Endodermal cell (in vitro differentiated cells): ENCODE data around the gene SOS1. TPM values are rescaled to one million over a fixed set of nuclear protein-coding genes. Genes with fewer than 3 reads are reported as not detected.
"Not testable (repeated sequence)": the region's sequence is repeated elsewhere in the genome, so short reads cannot be mapped to it uniquely, and the experiment has no call there.

Experiments
- DNase-seq: peaks from one replicate; pipeline ENCODE4 v3.0.0-alpha.2; 2017
- H3K27ac ChIP-seq: 2 replicates; pipeline ENCODE4 v1.5.1; 2013; ENCODE audit warnings: mild to moderate bottlenecking, low read depth, low read length, moderate library complexity
- H3K27me3 ChIP-seq: 2 replicates; pipeline ENCODE4 v1.6.1; 2013; ENCODE audit warnings: mild to moderate bottlenecking, low read length, moderate library complexity; ENCODE audit not compliant: insufficient read depth, control insufficient read depth, poor library complexity, severe bottlenecking
- H3K36me3 ChIP-seq: 2 replicates; pipeline ENCODE4 v1.7.0; 2013; ENCODE audit warnings: mild to moderate bottlenecking, low read length, moderate library complexity; ENCODE audit not compliant: control insufficient read depth, insufficient read depth
- H3K4me1 ChIP-seq: one replicate; pipeline ENCODE4 v1.7.0; 2013; ENCODE audit warnings: low read length; ENCODE audit not compliant: control insufficient read depth, insufficient read depth
- H3K4me3 ChIP-seq: 2 replicates; pipeline ENCODE4 v1.5.1; 2013; ENCODE audit warnings: mild to moderate bottlenecking, low read length, moderate library complexity
- H3K9ac ChIP-seq: 2 replicates; pipeline ENCODE4 v1.6.1; 2013; ENCODE audit warnings: mild to moderate bottlenecking, low read length, moderate library complexity; ENCODE audit not compliant: poor library complexity, severe bottlenecking; ENCODE audit errors: extremely low read depth
- H3K9me3 ChIP-seq: 2 replicates; pipeline ENCODE4 v1.6.1; 2013; ENCODE audit warnings: mild to moderate bottlenecking, low read length, moderate library complexity; ENCODE audit not compliant: control insufficient read depth
- H3K27ac Mint-ChIP-seq: 2 replicates; pipeline ENCODE4 v1.8.0; 2020; ENCODE audit warnings: mixed read lengths
- H3K27me3 Mint-ChIP-seq: 2 replicates; pipeline ENCODE4 v1.8.0; 2021; ENCODE audit warnings: mild to moderate bottlenecking, mixed read lengths; ENCODE audit not compliant: insufficient read depth
- H3K36me3 Mint-ChIP-seq: 2 replicates; pipeline ENCODE4 v1.8.0; 2020; ENCODE audit warnings: low read depth, mixed read lengths
- H3K4me1 Mint-ChIP-seq: 2 replicates; pipeline ENCODE4 v1.8.0; 2020; ENCODE audit warnings: mixed read lengths
- H3K4me3 Mint-ChIP-seq: 2 replicates; pipeline ENCODE4 v1.8.0; 2020; ENCODE audit warnings: mild to moderate bottlenecking, moderate library complexity, mixed read lengths
- H3K9me3 Mint-ChIP-seq: 2 replicates; pipeline ENCODE4 v1.8.0; 2020; ENCODE audit warnings: mild to moderate bottlenecking, mixed read lengths
- WGBS, 2 experiments: methylation state at CpG; one replicate each; pipeline versions ENCODE4 v1.1.5 to v1.1.7; 2013; ENCODE audit warnings: missing lambda C conversion rate in 2 of 2, mixed read lengths in 1 of 2; ENCODE audit not compliant: insufficient coverage in 1 of 2, insufficient read length in 1 of 2; 5-methylcytosine and 5-hydroxymethylcytosine counted together
- total RNA-seq, 2 donors: library from RNA; stranded (reverse); fragmentation: NEBNext Ultra II Directional in 1 of 2; extraction: Animal tissue kit (Norgen Biotek cat#: 25700) in 1 of 2; gene quantifications; 2 replicates in 1 of 2; 3 replicates in 1 of 2; pipeline ENCODE4 v1.2.1, GENCODE V29; 2021
- TF ChIP-seq, protein P1 (sequence below): fragments of 200-600 bp; sonication (generic); conservative IDR thresholded peaks from 2 replicates; pipeline ENCODE4 v1.5.0; 2021; ENCODE audit warnings: antibody characterized with exemption, mild to moderate bottlenecking

Gene SOS1
- total RNA-seq, 2 donors from 2014 or later, result 34.0 to 39.0 TPM

GRCh38 chr2:39140322-39140847, 19.5 kb upstream of the SOS1 start:
- H3K4me3 Mint-ChIP-seq, result no peak overlapping the region
- H3K9me3 Mint-ChIP-seq, result no peaks in the 10 kb centered on the region
- Histone ChIP-seq H3K9me3 (no peaks in the 10 kb centered on the region), H3K9ac (no peak overlapping the region), H3K27ac (no peak overlapping the region), H3K4me3 (no peak overlapping the region), H3K27me3 (no peaks in the 10 kb centered on the region), H3K4me1 (no peaks in the 10 kb centered on the region), H3K36me3 (no peaks in the 10 kb centered on the region)
- H3K4me1 Mint-ChIP-seq, result peaks cover 2% of the 10 kb centered on the region
- TF ChIP-seq, protein P1, sequence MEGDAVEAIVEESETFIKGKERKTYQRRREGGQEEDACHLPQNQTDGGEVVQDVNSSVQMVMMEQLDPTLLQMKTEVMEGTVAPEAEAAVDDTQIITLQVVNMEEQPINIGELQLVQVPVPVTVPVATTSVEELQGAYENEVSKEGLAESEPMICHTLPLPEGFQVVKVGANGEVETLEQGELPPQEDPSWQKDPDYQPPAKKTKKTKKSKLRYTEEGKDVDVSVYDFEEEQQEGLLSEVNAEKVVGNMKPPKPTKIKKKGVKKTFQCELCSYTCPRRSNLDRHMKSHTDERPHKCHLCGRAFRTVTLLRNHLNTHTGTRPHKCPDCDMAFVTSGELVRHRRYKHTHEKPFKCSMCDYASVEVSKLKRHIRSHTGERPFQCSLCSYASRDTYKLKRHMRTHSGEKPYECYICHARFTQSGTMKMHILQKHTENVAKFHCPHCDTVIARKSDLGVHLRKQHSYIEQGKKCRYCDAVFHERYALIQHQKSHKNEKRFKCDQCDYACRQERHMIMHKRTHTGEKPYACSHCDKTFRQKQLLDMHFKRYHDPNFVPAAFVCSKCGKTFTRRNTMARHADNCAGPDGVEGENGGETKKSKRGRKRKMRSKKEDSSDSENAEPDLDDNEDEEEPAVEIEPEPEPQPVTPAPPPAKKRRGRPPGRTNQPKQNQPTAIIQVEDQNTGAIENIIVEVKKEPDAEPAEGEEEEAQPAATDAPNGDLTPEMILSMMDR, result no peak
- H3K27ac Mint-ChIP-seq, result no peak overlapping the region
- no peaks in the 10 kb centered on the region for H3K27me3 Mint-ChIP-seq
- DNase-seq, result no peak
- H3K36me3 Mint-ChIP-seq, result no peaks in the 10 kb centered on the region
- WGBS, 2 experiments, result 83 to 88% methylated on average over 3 of the region's 3 CpGs

DNA sequence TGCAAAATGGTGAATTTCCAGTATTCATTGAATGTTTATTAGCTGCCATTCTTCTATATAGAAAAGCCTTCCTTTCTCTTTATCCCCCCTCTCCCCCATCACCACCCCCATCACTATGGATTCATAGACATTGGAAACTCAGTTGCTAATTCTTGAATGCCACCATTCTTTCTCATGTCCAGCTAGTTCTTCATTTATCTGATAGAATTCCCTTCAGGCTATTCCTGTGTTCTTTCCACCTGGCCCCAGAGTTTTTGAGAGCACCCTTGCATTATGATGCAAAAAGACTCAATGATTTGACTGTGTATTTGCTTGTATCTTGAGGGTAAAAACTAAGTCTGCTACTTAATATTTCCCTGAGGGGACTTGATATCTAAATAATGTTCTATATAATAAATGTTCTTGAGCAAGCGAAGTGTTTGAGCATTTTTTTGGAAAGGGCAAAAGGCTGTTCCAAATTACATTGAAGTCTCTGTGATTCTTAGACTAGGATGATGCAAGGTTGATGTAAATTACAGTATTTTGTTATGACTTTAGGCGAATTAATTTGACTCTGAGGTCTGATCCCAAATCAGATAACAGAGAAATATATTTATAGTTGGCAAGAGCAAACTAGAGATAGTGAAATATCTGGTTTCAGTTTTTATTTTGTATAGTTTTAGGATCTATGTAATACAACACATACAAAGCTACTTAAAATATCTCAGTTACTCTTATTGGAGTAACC, 18.8 kb upstream of the SOS1 start:
- Histone ChIP-seq H3K27me3 (no peaks in the 10 kb centered on the region), H3K4me3 (no peak overlapping the region), H3K9ac (no peak overlapping the region), H3K9me3 (no peaks in the 10 kb centered on the region), H3K4me1 (no peaks in the 10 kb centered on the region), H3K27ac (no peak overlapping the region), H3K36me3 (no peaks in the 10 kb centered on the region)
- H3K27me3 Mint-ChIP-seq, result no peaks in the 10 kb centered on the region
- H3K36me3 Mint-ChIP-seq, result no peaks in the 10 kb centered on the region
- H3K9me3 Mint-ChIP-seq, result no peaks in the 10 kb centered on the region
- DNase-seq, result no peak
- WGBS, 2 experiments, result 91 to 100% methylated on average over 1 to 2 of the region's 2 CpGs
- H3K4me1 Mint-ChIP-seq, result peaks cover 2% of the 10 kb centered on the region
- H3K4me3 Mint-ChIP-seq, result no peak overlapping the region
- TF ChIP-seq, protein P1, result no peak
- no peak overlapping the region for H3K27ac Mint-ChIP-seq

DNA sequence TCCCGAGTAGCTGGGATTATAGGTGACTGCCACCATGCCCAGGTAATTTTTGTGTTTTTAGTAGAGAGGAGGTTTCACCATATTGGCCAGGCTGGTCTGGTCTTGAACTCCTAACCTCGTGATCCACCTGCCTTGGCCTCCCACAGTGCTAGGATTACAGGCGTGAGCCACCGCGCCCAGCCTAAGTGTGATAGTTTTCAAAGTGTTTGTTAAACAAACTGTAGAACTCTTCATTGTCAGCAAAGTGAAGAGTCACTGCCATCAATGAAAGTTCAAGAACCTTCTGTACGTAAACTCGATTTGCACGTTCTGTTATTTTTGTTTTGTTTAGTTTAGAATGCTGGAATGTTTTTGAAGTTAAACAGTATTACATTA, 18.0 kb upstream of the SOS1 start:
- DNase-seq, result no peak
- TF ChIP-seq, protein P1, result no peak
- H3K9ac ChIP-seq, result no peak overlapping the region
- H3K4me3 ChIP-seq, result no peak overlapping the region
- H3K9me3 Mint-ChIP-seq, result no peaks in the 10 kb centered on the region
- no peaks in the 10 kb centered on the region for H3K4me1 ChIP-seq
- H3K27me3 ChIP-seq, result no peaks in the 10 kb centered on the region
- no peak overlapping the region for H3K4me3 Mint-ChIP-seq
- no peaks in the 10 kb centered on the region for H3K36me3 ChIP-seq
- H3K9me3 ChIP-seq, result no peaks in the 10 kb centered on the region
- H3K4me1 Mint-ChIP-seq, result peaks cover 2% of the 10 kb centered on the region
- no peak overlapping the region for H3K27ac Mint-ChIP-seq
- no peak overlapping the region for H3K27ac ChIP-seq
- no peaks in the 10 kb centered on the region for H3K36me3 Mint-ChIP-seq
- no peaks in the 10 kb centered on the region for H3K27me3 Mint-ChIP-seq
- 91 to 95% methylated on average over 7 to 8 of the region's 8 CpGs for WGBS, 2 experiments

DNA sequence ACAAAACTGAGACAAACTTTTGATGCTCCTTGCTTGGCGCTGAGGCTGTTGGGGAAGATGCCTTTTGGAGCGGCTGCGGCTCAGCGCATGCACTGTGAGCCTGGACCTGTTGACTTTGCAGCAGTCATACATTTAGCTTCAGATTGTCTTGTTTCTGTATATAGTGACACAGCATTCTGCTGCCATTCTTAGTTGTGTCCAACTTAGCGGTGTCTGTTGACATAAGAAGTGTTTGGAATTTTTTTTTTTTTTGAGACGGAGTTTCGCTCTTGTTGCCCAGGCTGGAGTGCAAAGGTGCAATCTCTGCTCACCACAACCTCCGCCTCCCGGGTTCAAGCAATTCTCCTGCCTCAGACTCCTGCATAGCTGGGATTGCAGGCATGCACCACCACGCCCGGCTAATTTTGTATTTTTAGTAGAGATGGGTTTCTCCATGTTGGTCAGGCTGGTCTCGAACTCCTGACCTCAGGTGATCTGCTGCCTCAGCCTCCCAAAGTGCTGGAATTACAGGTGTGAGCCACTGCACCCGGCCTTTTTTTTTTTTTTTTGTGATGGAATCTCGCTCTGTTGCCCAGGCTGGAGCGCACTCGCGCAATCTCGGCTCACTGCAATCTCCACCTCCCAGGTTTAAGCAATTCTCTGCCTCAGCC, 17.5 kb upstream of the SOS1 start:
- H3K4me1 ChIP-seq, DNase-seq, H3K9me3 Mint-ChIP-seq, H3K27me3 Mint-ChIP-seq, H3K4me1 Mint-ChIP-seq, H3K36me3 Mint-ChIP-seq, H3K27me3 ChIP-seq, H3K36me3 ChIP-seq, H3K9ac ChIP-seq, H3K27ac ChIP-seq, H3K4me3 ChIP-seq, H3K27ac Mint-ChIP-seq, H3K4me3 Mint-ChIP-seq, H3K9me3 ChIP-seq: not testable (repeated sequence)
- 96 to 97% methylated on average over 8 to 18 of the region's 18 CpGs for WGBS, 2 experiments
